GM19468 (cell line): ENCODE data around the gene LTC4S.

Source experiments
- ATAC-seq: cut with Tn5 transposase; IDR thresholded peaks from one replicate; pipeline ENCODE4 v1.9.1; 2021; ENCODE audit warnings: mild to moderate bottlenecking, moderate library complexity, moderate number of reproducible peaks; ENCODE audit not compliant: unreplicated experiment; ENCODE audit errors: extremely low read depth

LTC4S gene

DNA sequence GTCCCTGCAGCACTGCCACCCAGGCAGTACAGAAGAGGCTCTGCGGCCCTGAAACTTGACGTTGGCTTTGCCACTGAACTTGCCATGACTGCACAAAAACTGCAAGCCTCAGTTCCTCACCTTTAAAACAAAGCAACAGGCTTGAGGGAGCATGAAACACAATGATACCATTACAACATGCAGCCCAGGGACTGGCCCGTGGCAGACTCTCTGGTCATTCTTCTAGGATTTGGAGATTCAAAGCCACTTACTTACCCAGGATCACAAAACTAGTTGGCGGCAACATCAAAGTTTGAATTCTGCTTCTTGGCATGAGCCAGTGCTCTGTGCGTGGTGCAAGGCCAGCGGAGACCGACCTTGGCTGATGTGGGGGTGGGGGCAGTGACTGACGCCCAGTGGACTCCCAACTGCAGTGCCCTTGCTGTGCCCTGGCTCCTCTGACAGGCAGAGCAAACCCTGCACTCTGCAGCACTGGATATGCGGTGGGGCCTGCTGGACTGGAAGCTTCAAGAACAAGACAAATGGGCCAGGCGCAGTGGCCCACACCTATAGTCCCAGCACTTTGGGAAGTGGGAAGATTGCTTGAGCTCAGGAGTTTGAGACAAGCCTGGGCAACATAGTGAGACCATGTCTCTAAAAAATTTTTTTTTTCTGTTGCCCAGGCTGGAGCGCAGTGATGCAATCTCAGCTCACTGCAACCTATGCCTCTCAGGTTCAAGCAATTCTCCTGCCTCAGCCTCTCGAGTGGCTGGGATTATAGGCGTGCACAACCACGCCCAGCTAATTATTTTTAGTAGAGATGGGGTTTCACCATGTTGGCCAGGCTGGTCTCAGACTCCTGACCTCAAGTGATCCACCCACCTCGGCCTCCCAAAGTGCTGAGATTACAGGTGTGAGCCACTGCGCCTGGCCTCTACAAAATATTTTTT lies 45.8 kb downstream of the LTC4S start:
- no peak for ATAC-seq

DNA sequence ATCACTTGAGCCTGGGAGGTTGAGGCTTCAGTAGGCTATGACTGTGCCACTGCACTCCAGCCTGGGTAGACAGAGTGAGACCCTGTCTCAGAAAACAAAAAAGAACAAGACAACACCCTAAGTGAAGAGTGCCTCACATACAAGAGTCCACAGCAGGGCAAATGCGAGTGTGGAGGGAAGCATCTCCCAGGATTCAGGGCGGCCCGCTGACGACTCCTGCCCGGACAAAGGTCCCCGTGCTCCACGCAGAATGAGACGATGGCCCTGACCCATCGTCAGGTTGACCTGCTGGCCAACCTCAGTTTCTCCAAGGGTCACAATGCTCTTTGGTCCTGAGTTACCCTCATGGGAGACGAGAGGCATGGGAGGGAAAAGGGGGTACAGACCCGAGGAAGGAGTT lies 46.5 kb downstream of the LTC4S start:
- ATAC-seq, result no peak

DNA sequence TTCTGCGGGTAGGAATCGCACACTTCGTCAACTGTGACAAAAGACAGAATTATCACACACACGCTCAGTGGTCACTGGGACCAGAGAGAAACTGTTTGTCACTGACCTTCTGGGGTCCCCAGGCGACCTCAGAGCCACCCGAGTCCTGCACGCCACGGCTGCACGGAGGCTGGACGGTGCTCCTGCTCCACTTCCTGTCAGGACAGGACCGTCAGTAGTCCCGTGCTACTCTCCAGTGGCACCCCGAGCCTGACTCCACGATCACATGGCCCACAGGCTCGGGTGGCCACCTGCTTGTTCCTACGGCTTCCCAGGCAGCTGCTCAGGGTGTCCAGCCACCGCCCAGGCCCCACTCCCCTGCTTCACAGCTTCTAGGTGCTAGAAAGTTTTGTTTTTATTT lies 47.0 kb downstream of the LTC4S start:
- no peak for ATAC-seq

DNA sequence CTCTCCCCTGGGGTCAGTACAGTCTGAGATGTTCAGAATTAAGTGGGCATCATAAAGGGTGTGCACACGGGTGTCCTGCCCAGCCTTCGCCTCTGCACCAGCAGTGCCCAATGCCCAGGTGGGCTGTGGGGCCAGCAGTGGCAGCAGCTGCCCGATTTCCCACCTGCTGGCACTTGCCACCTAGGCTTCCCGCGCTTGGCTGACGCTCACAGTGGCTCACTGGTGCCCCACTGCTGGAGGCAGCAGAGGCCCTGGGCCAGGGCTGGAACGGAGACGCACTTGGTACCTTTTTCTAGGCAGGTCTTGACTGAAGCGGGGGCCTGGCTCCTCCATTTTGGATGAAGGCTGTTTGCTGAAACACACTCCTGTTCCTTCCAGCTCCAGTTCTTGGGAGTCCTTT lies 47.8 kb downstream of the LTC4S start:
- no peak for ATAC-seq
